NCI-H2107 (cell line): ENCODE measurements around the gene SH2D5.
"Not testable (repeated sequence)": the region's sequence is repeated elsewhere in the genome, so short reads cannot be mapped to it uniquely, and the experiment has no call there.

Experiments used
- DNase-seq: peaks from one replicate; lab custom pipeline; 2025; lab: John Stamatoyannopoulos, UW

Gene SH2D5

GRCh38 chr1:20695515-20695914 is 37.0 kb downstream of the SH2D5 start:
- no peak for DNase-seq

- DNase-seq, result no peak
These were observed 38.9 kb downstream of the SH2D5 start for GRCh38 chr1:20693623-20694022.

- no peak for DNase-seq
These were observed 40.6 kb downstream of the SH2D5 start for GRCh38 chr1:20691872-20692271.

GRCh38 chr1:20689645-20690056 is 42.9 kb downstream of the SH2D5 start:
- no peak for DNase-seq

GRCh38 chr1:20686883-20687725 is 45.4 kb downstream of the SH2D5 start:
- DNase-seq, result no peak

GRCh38 chr1:20685741-20686140 is 46.8 kb downstream of the SH2D5 start:
- no peak for DNase-seq

- no peak for DNase-seq
These were observed 47.3 kb downstream of the SH2D5 start for GRCh38 chr1:20685099-20685662.

GRCh38 chr1:20684651-20685050 is 47.9 kb downstream of the SH2D5 start:
- DNase-seq, result no peak

- no peak for DNase-seq
These were observed 48.4 kb downstream of the SH2D5 start for GRCh38 chr1:20684050-20684620.

GRCh38 chr1:20683614-20684013 is 48.9 kb downstream of the SH2D5 start:
- DNase-seq, result no peak

- no peak for DNase-seq
These were observed 49.8 kb downstream of the SH2D5 start for GRCh38 chr1:20682571-20683236.

GRCh38 chr1:20681999-20682398 is 50.5 kb downstream of the SH2D5 start:
- no peak for DNase-seq

- no peak for DNase-seq
These were observed 52.2 kb downstream of the SH2D5 start for GRCh38 chr1:20680269-20680668.

GRCh38 chr1:20678599-20678998 is 53.9 kb downstream of the SH2D5 start:
- no peak for DNase-seq

GRCh38 chr1:20673626-20674025 is 58.9 kb downstream of the SH2D5 start:
- not testable (repeated sequence) for DNase-seq

- no peak for DNase-seq
These were observed 60.3 kb downstream of the SH2D5 start for GRCh38 chr1:20672265-20672632.

- DNase-seq, result no peak
These were observed 61.6 kb downstream of the SH2D5 start for GRCh38 chr1:20670936-20671335.
